Activated naive CD8-positive, alpha-beta T cell treated with anti-CD3 and anti-CD28 coated beads, Interleukin-2, amount 10 ng/mL, durations not matched to agents 7 days and 5 days (primary cell): ENCODE data around the gene EXPH5. TPM values are rescaled to one million over a fixed set of nuclear protein-coding genes. Genes with fewer than 3 reads are reported as not detected.
"Not testable (repeated sequence)": the region's sequence is repeated elsewhere in the genome, so short reads cannot be mapped to it uniquely, and the experiment has no call there.

Experiments used
- ATAC-seq: fragments of 150-1000 bp; cut with Tn5 transposase; one replicate; pipeline ENCODE4 v1.10.0; 2021; ENCODE audit warnings: low read depth, moderate library complexity
- POLR2A ChIA-PET: fragments of 350-600 bp; sonication (Branson Sonifier 250); formaldehyde crosslinking; loops from one replicate; lab custom pipeline; 2021; ENCODE audit warnings: antibody characterized with exemption; lab: Charles Lee
- DNase-seq: peaks from one replicate; pipeline ENCODE4 v3.0.0; 2021
- H3K27ac Mint-ChIP-seq: one replicate; pipeline ENCODE4 v1.8.0; 2022; ENCODE audit warnings: mild to moderate bottlenecking, mixed read lengths
- H3K27me3 Mint-ChIP-seq: one replicate; pipeline ENCODE4 v1.8.0; 2022; ENCODE audit warnings: mild to moderate bottlenecking, moderate library complexity, mixed read lengths
- H3K36me3 Mint-ChIP-seq: one replicate; pipeline ENCODE4 v1.8.0; 2021; ENCODE audit warnings: mild to moderate bottlenecking, mixed read lengths
- H3K4me1 Mint-ChIP-seq: one replicate; pipeline ENCODE4 v1.8.0; 2021; ENCODE audit warnings: mixed read lengths
- H3K4me3 Mint-ChIP-seq: one replicate; pipeline ENCODE4 v1.8.0; 2022; ENCODE audit warnings: mild to moderate bottlenecking, moderate library complexity, mixed read lengths
- H3K9me3 Mint-ChIP-seq: one replicate; pipeline ENCODE4 v1.8.0; 2021; ENCODE audit warnings: mixed read lengths
- total RNA-seq, 2 experiments: library from RNA; stranded (reverse); gene quantifications; one replicate each; pipeline ENCODE4 v1.2.3, GENCODE V29; 2021

EXPH5 gene, protein sequence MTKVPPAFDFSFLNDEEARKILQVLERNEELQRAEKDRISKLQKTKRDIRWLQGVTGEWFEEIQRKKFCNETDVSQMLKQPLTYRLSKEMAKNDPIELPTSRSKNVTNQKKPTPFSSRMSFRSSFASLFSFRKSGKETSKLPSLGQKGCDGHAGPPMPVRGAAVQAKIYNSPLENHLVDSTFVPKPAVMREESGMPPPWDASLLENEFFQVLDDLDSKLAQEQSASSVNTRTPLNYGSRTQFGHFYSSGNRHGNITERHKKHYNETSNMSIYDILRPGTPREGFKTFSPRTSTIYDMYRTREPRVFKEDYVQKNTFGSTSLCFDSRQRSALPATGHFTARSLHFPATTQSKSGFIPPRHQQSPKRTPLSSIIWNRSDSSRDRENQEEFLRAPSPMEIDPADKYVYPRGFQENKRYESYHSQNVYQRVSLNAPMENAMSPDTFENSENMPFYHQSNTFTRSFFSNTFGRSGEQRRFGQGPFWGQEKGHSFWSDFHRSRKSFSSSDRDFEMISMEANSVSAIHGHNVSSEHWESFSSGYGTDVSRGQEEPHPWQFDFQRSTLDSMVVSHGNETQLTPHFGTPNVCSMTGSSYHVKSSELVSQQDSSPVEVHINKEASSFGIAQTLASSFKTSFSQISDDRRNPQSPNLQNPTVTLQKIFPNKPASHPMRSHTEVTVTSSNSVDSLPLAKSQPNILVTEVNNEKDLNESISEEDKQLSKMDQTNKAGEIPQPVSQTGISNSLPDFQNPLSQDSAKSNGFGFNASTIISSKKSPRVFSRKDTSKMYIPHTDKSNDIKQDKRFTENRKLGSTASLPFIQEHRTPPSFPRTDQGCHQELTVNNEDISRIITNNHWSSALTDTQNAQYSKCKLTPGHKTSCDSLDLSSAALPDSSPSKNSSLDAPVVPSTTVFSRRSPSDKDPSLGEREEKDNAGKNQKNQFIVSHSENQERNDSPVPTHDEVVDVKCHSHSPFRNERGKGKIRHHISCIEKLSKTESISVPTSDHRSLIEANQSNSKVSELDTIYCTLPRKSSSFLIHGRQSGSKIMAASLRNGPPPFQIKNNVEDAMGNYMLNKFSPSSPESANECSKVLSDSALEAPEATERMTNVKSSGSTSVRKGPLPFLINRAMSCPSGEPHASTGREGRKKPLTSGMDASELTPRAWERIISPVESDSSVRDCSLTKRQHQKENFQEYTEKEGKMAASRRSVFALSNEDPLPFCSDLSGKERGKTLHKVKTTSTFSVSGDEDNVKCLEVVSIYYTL (N-terminal part only)
- 1 to 10 TPM; 2.5 to 3.7 TPM for total RNA-seq

GRCh38 chr11:108593214-108593922 lies at the start of gene EXPH5:
TSS of gene EXPH5 (minus strand) at chr11:108593768. CDS start at chr11:108593536, 232 bp downstream.
- POLR2A ChIA-PET = interaction anchor here (0.6 to 1.0 kb wide), 3 partner anchors 95 to 137 kb away, joined by 3 read pairs; partner anchors contain the start of gene POGLUT3
- Mint-ChIP-seq H3K4me3 (peak within 1 kb of the TSS; percentile 98), H3K4me1 (peaks cover 14% of the 10 kb centered on the region), H3K9me3 (no peaks in the 10 kb centered on the region), H3K27me3 (peaks cover 36% of the 10 kb centered on the region), H3K36me3 (peaks cover 4% of the 10 kb centered on the region), H3K27ac (peak within 1 kb of the TSS; percentile 93)
- ATAC-seq (peak; percentile 97), DNase-seq (peak; percentile 82)

DNA sequence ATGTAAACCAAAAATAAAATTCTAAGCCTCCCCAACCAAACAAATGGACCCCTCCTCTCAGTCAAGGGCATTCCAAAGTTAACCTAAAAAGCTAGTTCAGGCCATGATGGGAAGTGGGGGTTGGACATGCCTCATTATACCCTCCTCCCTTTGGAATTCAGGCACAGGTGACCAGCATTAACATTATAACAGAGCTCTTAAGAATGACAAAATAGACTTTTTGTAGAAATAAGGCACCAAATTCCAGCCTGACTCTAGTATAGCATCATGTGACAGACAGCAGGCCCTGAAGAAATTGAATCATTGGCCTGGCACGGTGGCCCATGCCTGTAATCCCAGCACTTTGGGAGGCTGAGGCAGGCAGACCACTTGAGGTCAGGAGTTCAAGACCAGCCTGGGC lies 48.2 kb upstream of the EXPH5 start:
- POLR2A ChIA-PET, DNase-seq, H3K36me3 Mint-ChIP-seq, H3K9me3 Mint-ChIP-seq, H3K4me1 Mint-ChIP-seq, H3K27ac Mint-ChIP-seq, H3K27me3 Mint-ChIP-seq, H3K4me3 Mint-ChIP-seq, ATAC-seq: not testable (repeated sequence)

GRCh38 chr11:108639146-108639545 lies 45.6 kb upstream of the EXPH5 start:
- POLR2A ChIA-PET = no interaction called here

GRCh38 chr11:108636222-108636621 lies 42.7 kb upstream of the EXPH5 start:
- Mint-ChIP-seq H3K36me3 (no peaks in the 10 kb centered on the region), H3K27me3 (peaks cover 15% of the 10 kb centered on the region), H3K9me3 (no peaks in the 10 kb centered on the region), H3K4me1 (peaks cover 4% of the 10 kb centered on the region), H3K27ac (no peak overlapping the region), H3K4me3 (no peak overlapping the region)
- ATAC-seq (no peak), DNase-seq (no peak)
- POLR2A ChIA-PET = no interaction called here

More at GRCh38 chr11:108639146-108639545, 45.6 kb upstream of the EXPH5 start:
- Mint-ChIP-seq H3K4me3 (no peak overlapping the region), H3K27ac (no peak overlapping the region), H3K36me3 (no peaks in the 10 kb centered on the region), H3K4me1 (peaks cover 4% of the 10 kb centered on the region), H3K9me3 (no peaks in the 10 kb centered on the region), H3K27me3 (peaks cover 5% of the 10 kb centered on the region)
- ATAC-seq (no peak), DNase-seq (no peak)

- H3K4me3 Mint-ChIP-seq = no peak overlapping the region
- no peak for DNase-seq
- no peaks in the 10 kb centered on the region for H3K9me3 Mint-ChIP-seq
- no peaks in the 10 kb centered on the region for H3K36me3 Mint-ChIP-seq
- peaks cover 4% of the 10 kb centered on the region for H3K4me1 Mint-ChIP-seq
- no peak for ATAC-seq
- POLR2A ChIA-PET = no interaction called here
- H3K27ac Mint-ChIP-seq = no peak overlapping the region
- peaks cover 22% of the 10 kb centered on the region for H3K27me3 Mint-ChIP-seq
Measured at GRCh38 chr11:108635106-108635505, 41.5 kb upstream of the EXPH5 start.

- Mint-ChIP-seq H3K27ac (no peak overlapping the region), H3K9me3 (no peaks in the 10 kb centered on the region), H3K4me1 (no peaks in the 10 kb centered on the region), H3K36me3 (no peaks in the 10 kb centered on the region), H3K27me3 (peaks cover 21% of the 10 kb centered on the region), H3K4me3 (no peak overlapping the region)
- ATAC-seq (no peak), DNase-seq (no peak)
- POLR2A ChIA-PET = no interaction called here
Measured at GRCh38 chr11:108632041-108632704, 38.6 kb upstream of the EXPH5 start.

DNA sequence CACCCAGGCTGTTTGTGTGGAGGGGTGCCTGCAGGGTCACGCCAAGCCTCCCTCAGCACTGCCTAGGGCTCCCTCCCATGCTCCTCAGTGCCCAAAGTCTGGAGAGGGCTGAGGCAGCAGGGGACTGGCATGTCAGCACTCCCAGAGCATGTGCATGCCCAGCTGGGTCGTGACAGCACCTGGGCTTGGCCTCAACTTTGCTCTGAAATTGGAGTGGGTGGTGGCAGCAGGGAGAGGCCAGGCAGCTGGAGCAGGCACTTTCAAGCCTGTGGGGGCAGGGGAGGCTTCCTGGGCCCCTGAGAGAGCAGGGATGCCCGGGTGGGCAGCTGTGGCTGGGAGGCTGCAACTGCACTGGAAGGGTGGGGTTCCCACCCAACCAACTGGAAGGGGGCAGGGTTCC lies 35.7 kb upstream of the EXPH5 start:
- POLR2A ChIA-PET = no interaction called here
- Mint-ChIP-seq H3K4me1 (peaks cover 1% of the 10 kb centered on the region), H3K4me3 (no peak overlapping the region), H3K9me3 (no peaks in the 10 kb centered on the region), H3K36me3 (no peaks in the 10 kb centered on the region), H3K27ac (no peak overlapping the region), H3K27me3 (peaks cover 19% of the 10 kb centered on the region)
- DNase-seq (no peak), ATAC-seq (no peak)

- ATAC-seq = no peak
- Mint-ChIP-seq H3K4me1 (peaks cover 1% of the 10 kb centered on the region), H3K4me3 (no peak overlapping the region), H3K27me3 (peaks cover 19% of the 10 kb centered on the region), H3K36me3 (no peaks in the 10 kb centered on the region), H3K9me3 (no peaks in the 10 kb centered on the region), H3K27ac (no peak overlapping the region)
- POLR2A ChIA-PET = no interaction called here
- no peak for DNase-seq
Measured at GRCh38 chr11:108628812-108629211, 35.2 kb upstream of the EXPH5 start.

- H3K27ac Mint-ChIP-seq = no peak overlapping the region
- POLR2A ChIA-PET = no interaction called here
Measured at GRCh38 chr11:108628326-108628725, 34.8 kb upstream of the EXPH5 start.

GRCh38 chr11:108624196-108624925 lies 30.8 kb upstream of the EXPH5 start:
- no peaks in the 10 kb centered on the region for H3K9me3 Mint-ChIP-seq
- peaks cover 4% of the 10 kb centered on the region for H3K4me1 Mint-ChIP-seq
- H3K36me3 Mint-ChIP-seq = no peaks in the 10 kb centered on the region
- DNase-seq = no peak
- peaks cover 2% of the 10 kb centered on the region for H3K27me3 Mint-ChIP-seq
- no peak for ATAC-seq
- no peak overlapping the region for H3K27ac Mint-ChIP-seq
- H3K4me3 Mint-ChIP-seq = no peak overlapping the region
- POLR2A ChIA-PET = no interaction called here

More at GRCh38 chr11:108628326-108628725, 34.8 kb upstream of the EXPH5 start:
- H3K4me1 Mint-ChIP-seq = peaks cover 1% of the 10 kb centered on the region
- ATAC-seq = no peak
- no peak for DNase-seq
- no peak overlapping the region for H3K4me3 Mint-ChIP-seq
- H3K36me3 Mint-ChIP-seq = no peaks in the 10 kb centered on the region
- H3K9me3 Mint-ChIP-seq = no peaks in the 10 kb centered on the region
- peaks cover 18% of the 10 kb centered on the region for H3K27me3 Mint-ChIP-seq

DNA sequence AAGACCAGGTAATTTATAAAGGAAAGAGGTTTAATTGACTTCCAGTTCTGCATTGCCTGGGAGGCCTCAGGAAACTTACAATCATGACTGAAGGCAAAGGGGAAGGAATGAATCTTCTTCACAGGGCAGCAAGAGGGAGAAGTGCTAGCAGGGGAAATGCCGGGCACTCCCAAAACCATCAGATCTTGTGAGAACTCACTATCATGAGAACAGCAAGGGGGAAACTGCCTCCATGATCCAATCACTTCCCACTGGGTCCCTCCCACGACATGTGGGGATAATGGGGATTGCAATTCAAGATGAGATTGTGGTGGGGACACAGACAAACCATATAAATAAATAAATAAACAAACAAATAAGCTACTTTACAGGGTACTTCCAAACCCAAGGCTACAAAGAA lies 28.8 kb upstream of the EXPH5 start:
- no peak for DNase-seq
- Mint-ChIP-seq H3K9me3 (no peaks in the 10 kb centered on the region), H3K4me3 (no peak overlapping the region), H3K27me3 (peaks cover 5% of the 10 kb centered on the region), H3K36me3 (no peaks in the 10 kb centered on the region), H3K4me1 (peaks cover 4% of the 10 kb centered on the region), H3K27ac (no peak overlapping the region)
- ATAC-seq = no peak
- POLR2A ChIA-PET = no interaction called here
